Thymus (tissue), 11 donors: ENCODE measurements around the gene MAEA. TPM values are rescaled to one million over a fixed set of nuclear protein-coding genes. Genes with fewer than 3 reads are reported as not detected.
A peak's percentile ranks its signal among the peaks of the same experiment; 100 is the strongest.

Source experiments
- DNase-seq, 9 donors: peaks; one replicate each; pipeline ENCODE4 v3.0.0-alpha.2; 2013; ENCODE audit warnings: low spot score in 9 of 9, low read depth in 6 of 9, missing footprints in 1 of 9
- H3K27ac ChIP-seq, 2 donors: one replicate each; pipeline ENCODE4 v1.5.1; 2013; ENCODE audit warnings: control low read depth in 1 of 2, low read depth in 1 of 2, low read length in 1 of 2, mild to moderate bottlenecking in 1 of 2, moderate library complexity in 1 of 2
- H3K27me3 ChIP-seq, 2 donors: one replicate each; pipeline ENCODE4 v1.5.1; 2013; ENCODE audit warnings: low read length in 1 of 2; ENCODE audit not compliant: control insufficient read depth in 2 of 2, insufficient read depth in 1 of 2
- H3K36me3 ChIP-seq, 2 donors: one replicate each; pipeline ENCODE4 v1.5.1; 2013; ENCODE audit warnings: low read length in 1 of 2, mild to moderate bottlenecking in 1 of 2, moderate library complexity in 1 of 2; ENCODE audit not compliant: control insufficient read depth in 2 of 2, insufficient read depth in 2 of 2
- H3K4me1 ChIP-seq, 2 donors: one replicate each; pipeline ENCODE4 v1.5.1; 2013; ENCODE audit warnings: low read length in 2 of 2; ENCODE audit not compliant: control insufficient read depth in 2 of 2, insufficient read depth in 2 of 2
- H3K4me3 ChIP-seq, 2 donors: one replicate each; pipeline ENCODE4 v1.5.1; 2013; ENCODE audit warnings: low read length in 2 of 2, control low read depth in 1 of 2, mild to moderate bottlenecking in 1 of 2
- H3K9me3 ChIP-seq, 2 donors: one replicate each; pipeline ENCODE4 v1.5.1; 2013; ENCODE audit warnings: low read length in 1 of 2, mild to moderate bottlenecking in 1 of 2; ENCODE audit not compliant: control insufficient read depth in 2 of 2, insufficient read depth in 1 of 2
- WGBS: extraction: QIAGEN DNeasy Blood & Tissue Kit; methylation state at CpG from one replicate; pipeline ENCODE4 v1.1.7; 2013; 5-methylcytosine and 5-hydroxymethylcytosine counted together
- polyA plus RNA-seq: library from polyadenylated mRNA; stranded (reverse); fragments of 200-250 nt; gene quantifications from one replicate; pipeline ENCODE4 v1.2.3, GENCODE V29; 2013
- total RNA-seq: library from RNA; stranded (reverse); fragments of 120-200 nt; gene quantifications from one replicate; pipeline ENCODE4 v1.2.4, GENCODE V29; 2013
- donor health status: healthy.

The MAEA gene
- total and polyA plus RNA-seq, 2 donors, result 45.4 to 113 TPM

DNA sequence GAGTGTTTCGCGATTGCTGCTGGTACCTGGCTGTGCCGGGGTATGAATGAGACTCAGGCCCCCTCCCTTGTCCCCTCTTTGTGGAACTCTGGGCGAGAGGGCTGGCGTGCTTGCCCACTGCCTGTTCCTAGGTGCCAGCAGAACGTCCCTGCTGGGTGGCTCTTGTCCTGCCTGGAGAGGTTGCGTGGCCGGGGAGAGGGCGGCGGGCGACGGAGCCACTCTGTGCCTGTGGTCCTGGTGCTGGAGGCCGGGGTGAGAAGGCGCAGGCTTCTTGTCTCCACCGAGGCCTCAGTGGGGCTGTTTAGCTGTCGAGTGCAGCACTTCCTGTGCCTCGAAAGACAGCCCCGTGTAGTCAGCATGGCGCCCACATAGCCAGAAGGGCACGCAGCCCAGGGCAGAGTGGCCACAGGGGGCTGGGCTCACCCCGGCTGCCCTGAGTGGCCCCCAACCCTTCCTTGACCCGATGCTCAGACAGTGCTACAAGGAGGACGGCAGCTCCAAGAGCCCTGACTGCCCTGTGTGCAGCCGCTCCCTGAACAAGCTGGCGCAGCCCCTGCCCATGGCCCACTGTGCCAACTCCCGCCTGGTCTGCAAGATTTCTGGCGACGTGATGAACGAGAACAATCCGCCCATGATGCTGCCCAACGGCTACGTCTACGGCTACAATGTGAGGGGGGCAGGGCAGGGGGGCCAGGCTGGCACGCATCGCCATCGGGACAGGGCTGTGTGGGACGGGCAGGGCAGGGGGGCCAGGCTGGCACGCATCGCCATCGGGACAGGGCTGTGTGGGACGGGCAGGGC lies 48.5 kb downstream of the MAEA start:
- no peaks in the 10 kb centered on the region for H3K27me3 ChIP-seq
- no peak overlapping the region for H3K4me3 ChIP-seq
- WGBS, result 99% methylated on average over 41 of the region's 41 CpGs
- DNase-seq, result no peak
- no peak overlapping the region for H3K27ac ChIP-seq
- no peaks in the 10 kb centered on the region for H3K4me1 ChIP-seq
- H3K9me3 ChIP-seq, result peaks cover 1 to 5% of the 10 kb centered on the region in 2 donors
- H3K36me3 ChIP-seq, result peaks cover 68 to 72% of the 10 kb centered on the region in 2 donors

DNA sequence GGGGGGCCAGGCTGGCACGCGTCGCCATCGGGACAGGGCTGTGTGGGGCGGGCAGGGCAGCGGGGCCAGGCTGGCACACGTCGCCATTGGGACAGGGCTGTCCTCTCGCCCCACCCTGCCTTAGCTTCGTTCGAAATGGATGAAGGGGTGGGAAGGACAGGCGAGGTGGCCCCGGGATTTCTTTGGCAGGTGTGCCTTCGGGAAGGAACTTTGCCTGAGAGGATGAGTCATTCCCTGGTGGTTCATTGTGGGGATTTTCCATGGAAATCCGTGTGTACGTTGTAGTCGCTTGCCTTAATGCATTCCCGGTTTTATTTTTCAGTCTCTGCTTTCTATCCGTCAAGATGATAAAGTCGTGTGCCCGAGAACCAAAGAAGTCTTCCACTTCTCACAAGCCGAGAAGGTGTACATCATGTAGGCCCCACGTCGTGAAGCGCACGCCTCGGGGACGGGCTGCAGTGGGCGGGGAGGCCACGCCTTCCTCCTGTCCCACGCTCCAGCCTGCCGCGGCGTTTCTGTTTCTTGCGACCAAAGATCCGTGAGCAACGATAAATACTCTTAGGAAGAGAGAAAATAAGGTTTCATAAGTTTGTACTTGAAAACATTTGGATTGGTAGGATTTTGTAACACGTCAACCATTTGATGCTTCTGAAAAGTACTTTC lies 49.2 kb downstream of the MAEA start:
- H3K9me3 ChIP-seq, result peaks cover 1 to 5% of the 10 kb centered on the region in 2 donors
- no peak overlapping the region for H3K4me3 ChIP-seq
- DNase-seq, result no peak
- H3K36me3 ChIP-seq, result peaks cover 65 to 69% of the 10 kb centered on the region in 2 donors
- no peak overlapping the region for H3K27ac ChIP-seq
- no peaks in the 10 kb centered on the region for H3K4me1 ChIP-seq
- WGBS, result 98% methylated on average over 38 of the region's 38 CpGs
- H3K27me3 ChIP-seq, result no peaks in the 10 kb centered on the region

DNA sequence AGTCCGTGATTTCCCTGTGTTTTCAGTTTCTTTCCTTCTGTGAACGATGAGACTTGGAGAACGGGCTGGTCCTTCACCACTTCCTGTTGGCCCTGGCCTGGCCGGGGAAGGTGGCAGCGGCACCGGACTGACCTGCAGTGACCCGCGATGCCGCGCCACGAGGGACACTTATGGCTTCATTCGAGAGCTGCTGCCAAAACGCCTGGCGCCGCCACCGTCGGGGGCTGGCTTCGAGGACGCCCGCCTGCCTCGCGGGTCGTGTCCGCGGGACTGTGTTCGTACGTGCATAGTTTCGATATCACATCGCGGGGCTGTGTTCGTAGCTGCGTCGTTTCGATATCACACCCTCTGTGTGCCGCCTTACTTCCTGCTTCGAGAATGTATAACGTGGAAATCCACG lies 49.8 kb downstream of the MAEA start:
- no peak for DNase-seq

DNA sequence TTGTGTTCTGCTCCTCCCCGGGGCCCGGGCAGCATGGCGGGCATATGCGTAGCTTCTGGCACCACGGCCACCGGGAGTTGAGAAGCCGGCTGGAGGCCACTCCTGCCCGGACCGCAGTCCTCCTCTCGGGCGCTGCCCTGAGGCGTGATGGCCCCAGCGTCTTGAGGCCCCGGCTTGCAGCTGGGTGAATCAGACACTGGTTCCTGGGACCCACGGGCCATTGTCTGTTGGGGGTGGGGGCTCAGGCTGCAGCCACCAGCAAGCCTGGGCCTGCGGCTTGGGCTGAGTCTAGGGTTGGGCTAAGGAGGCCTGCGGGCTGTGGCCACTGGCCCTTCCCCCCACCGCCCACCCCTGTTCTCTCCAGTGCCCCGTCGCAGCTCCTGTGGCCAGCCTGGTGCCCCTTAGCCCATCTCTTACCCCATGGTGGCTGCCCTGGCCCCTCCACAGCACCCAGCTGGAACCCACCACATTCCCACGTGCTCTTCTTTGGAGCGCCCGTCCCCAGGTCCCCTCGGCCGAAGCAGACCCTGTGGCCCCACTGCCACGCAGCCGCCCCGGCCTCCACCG lies 50.6 kb downstream of the MAEA start:
- Histone ChIP-seq H3K4me3 (no peak overlapping the region), H3K9me3 (peaks cover 1 to 5% of the 10 kb centered on the region in 2 donors), H3K4me1 (peaks cover 0 to 6% of the 10 kb centered on the region in 2 donors), H3K27ac (no peak overlapping the region), H3K36me3 (peaks cover 55 to 56% of the 10 kb centered on the region in 2 donors), H3K27me3 (no peaks in the 10 kb centered on the region)
- DNase-seq, result no peak
- WGBS, result 92% methylated on average over 29 of the region's 29 CpGs

More for the DNA sequence above, 49.8 kb downstream of the MAEA start:
- H3K4me3 ChIP-seq, result no peak overlapping the region
- 98% methylated on average over 38 of the region's 38 CpGs for WGBS
- peaks cover 1 to 5% of the 10 kb centered on the region in 2 donors for H3K9me3 ChIP-seq
- no peak overlapping the region for H3K27ac ChIP-seq
- H3K27me3 ChIP-seq, result no peaks in the 10 kb centered on the region
- H3K4me1 ChIP-seq, result no peaks in the 10 kb centered on the region
- peaks cover 62 to 63% of the 10 kb centered on the region in 2 donors for H3K36me3 ChIP-seq

DNA sequence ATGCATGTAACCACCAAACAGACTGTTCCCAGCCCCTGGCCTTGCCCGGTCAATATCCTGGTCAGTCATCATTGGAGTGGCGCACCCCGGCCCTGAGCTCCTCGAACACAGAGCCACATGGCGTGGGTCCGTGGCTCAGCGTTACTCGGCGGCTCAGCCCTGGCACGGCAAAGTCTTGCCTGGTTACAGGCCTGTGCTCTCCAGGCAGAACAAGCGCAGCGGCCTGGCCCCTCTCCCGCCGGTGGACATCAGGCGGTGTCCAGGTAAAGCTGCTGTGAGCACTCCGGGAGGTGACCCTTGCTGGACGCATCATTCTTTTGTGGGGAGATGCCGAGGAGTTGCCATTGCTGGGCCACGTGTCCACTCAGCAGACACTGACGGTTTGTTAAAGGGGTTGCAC lies 51.2 kb downstream of the MAEA start:
- H3K36me3 ChIP-seq, result peaks cover 55 to 56% of the 10 kb centered on the region in 2 donors
- WGBS, result 98% methylated on average over 20 of the region's 20 CpGs
- no peak overlapping the region for H3K4me3 ChIP-seq
- peaks cover 0 to 12% of the 10 kb centered on the region in 2 donors for H3K4me1 ChIP-seq
- no peak for DNase-seq
- no peaks in the 10 kb centered on the region for H3K27me3 ChIP-seq
- H3K9me3 ChIP-seq, result peaks cover 1 to 5% of the 10 kb centered on the region in 2 donors
- no peak overlapping the region for H3K27ac ChIP-seq

DNA sequence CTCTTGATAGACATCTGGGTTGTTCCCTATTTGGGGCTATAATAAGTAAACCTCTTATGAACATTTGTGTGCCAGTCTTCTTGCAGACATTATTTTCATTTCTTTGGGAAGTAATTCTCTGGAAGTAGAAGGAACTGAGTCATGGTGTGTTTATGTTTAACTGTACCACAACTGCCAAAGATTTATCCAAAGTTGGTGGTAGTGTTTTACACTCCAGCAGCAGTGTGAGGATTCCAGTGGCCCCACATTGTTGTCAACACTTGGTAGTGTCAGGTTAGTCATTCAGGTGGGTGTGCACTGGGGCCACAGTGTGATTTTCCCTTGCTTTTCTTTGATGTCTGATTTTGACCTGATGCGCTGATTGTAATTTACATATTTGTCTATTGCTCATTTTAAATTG lies 52.3 kb downstream of the MAEA start:
- no peak for DNase-seq
- no peak overlapping the region for H3K4me3 ChIP-seq
- no peak overlapping the region for H3K27ac ChIP-seq
- H3K27me3 ChIP-seq, result no peaks in the 10 kb centered on the region
- H3K36me3 ChIP-seq, result peaks cover 45% of the 10 kb centered on the region in 2 donors
- 99% methylated on average over 1 of the region's 1 CpG for whole genome bisulfite sequencing
- H3K9me3 ChIP-seq, result peaks cover 1 to 5% of the 10 kb centered on the region in 2 donors
- H3K4me1 ChIP-seq, result peaks cover 0 to 13% of the 10 kb centered on the region in 2 donors

DNA sequence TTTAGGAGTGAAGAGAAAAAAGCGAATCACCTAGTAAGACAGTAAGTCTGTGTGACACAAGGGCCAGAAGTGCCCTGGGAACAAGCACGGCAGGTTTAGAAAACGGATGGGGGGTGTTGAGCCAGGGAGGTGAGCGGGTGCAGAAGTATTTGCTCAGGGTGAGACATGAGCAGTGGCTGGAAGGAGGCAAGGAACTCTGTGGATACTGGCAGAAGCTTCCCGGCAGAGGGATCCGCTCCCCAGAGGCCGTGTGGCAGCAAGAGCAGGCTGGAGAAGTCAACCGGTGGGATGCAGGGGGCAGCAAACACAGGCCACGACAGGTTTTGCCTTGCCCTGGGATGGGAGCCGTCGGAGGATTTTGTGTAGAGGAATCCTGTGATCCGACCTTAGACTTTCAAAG lies 55.0 kb downstream of the MAEA start:
- Histone ChIP-seq H3K4me1 (peaks cover 7 to 26% of the 10 kb centered on the region in 2 donors), H3K9me3 (peaks cover 0 to 5% of the 10 kb centered on the region in 2 donors), H3K27ac (no peak overlapping the region), H3K27me3 (no peaks in the 10 kb centered on the region), H3K36me3 (peaks cover 19 to 20% of the 10 kb centered on the region in 2 donors), H3K4me3 (no peak overlapping the region)
- no peak for DNase-seq
- 79% methylated on average over 12 of the region's 12 CpGs for WGBS

DNA sequence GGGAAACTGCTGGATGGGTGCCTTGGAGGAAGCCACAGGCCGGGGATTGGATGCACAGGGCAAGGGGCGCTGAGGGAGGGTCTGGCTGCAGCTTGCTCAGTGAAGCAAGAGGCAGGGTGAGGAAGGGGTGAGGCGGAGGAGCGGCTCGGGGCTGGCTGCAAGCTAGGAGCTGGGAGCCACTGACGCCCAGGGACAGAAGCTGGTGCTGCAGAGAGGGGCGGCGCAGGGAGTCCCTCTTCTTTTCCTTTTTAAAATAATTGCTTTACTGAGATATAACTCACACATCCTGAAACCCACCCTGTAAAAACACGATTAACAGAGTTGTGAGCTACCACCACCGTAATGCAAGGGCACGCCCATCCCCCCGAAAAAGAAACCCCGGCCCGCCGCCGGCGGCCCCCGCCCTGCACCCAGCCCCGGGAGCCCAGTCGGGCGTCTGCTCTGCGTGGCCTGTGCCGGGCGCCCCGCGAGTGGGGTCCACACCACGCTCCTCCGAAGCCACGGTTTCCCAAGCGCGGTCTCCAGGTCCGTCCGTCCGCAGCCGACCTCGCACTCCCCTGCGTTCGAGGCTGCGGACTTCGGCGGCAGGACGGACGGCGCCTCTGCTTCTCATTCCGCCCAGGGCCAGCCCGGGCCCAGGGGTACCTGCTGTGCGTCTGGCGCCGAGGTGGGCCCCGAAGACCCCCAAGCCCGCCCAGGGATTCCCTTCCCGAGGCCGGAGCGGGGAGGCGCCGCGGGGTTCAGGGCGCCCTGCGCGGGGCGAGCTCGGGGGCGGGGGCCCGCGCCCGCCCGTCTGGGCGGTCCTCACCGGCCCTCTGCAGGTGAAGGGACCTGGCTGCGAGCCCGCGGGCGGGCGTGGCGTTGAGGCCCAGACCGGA lies 56.5 kb downstream of the MAEA start:
- H3K9me3 ChIP-seq, result peaks cover 0 to under 1% of the 10 kb centered on the region in 2 donors
- peaks cover 7 to 14% of the 10 kb centered on the region in 2 donors for H3K36me3 ChIP-seq
- H3K27me3 ChIP-seq, result no peaks in the 10 kb centered on the region
- DNase-seq, result peak in 8 of 9 donors; percentile 33 to 84 (median 64)
- WGBS, result under 1% methylated on average over 76 of the region's 76 CpGs
- H3K4me3 ChIP-seq, result peak overlapping the region; percentile 77 to 85
- H3K27ac ChIP-seq, result peak overlapping the region; percentile 79 to 88
- H3K4me1 ChIP-seq, result peaks cover 7 to 30% of the 10 kb centered on the region in 2 donors
